GM12864 (cell line): ENCODE measurements around the gene NR4A2.

Source experiments
- DNase-seq: peaks from one replicate; pipeline ENCODE4 v3.0.0-alpha.2; 2011; ENCODE audit warnings: low read depth
- H3K4me3 ChIP-seq: 2 replicates; pipeline ENCODE4 v1.5.1; 2011; ENCODE audit warnings: mild to moderate bottlenecking, low read depth, low read length, control low read depth
- TF ChIP-seq, protein P1 (sequence below): IDR thresholded peaks from 2 replicates; pipeline ENCODE4 v1.5.1; 2011; ENCODE audit warnings: low read depth, mild to moderate bottlenecking, moderate library complexity, low read length, control low read depth, inconsistent platforms; ENCODE audit errors: missing control alignments

NR4A2 gene

DNA sequence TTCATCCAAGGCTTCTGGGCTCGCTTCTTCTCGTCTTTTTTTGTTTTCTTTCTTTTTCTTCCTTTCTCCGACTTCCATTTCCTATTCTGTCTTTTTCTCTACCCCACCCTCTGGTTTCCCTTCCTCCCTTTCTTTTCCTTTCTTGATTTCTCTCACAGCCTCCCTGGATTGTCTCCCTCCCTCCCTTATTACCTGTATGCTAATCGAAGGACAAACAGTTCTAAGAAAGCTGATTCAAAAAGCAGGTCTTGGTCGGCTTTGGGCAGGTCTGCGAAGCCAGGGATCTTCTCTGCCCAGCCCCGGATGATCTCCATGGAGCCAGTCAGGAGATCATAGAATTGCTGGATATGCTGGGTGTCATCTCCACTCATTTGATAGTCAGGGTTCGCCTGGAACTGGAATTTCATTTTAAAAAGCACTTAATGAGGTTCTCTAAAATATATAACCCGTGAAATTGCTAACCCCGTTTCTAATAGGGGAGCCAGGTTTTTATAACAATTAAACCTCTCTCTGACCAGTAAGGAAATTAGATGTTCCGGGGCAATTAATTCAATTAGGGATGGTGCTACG lies 5.9 kb downstream of the NR4A2 start:
- H3K4me3 ChIP-seq = no peak overlapping the region
- TF ChIP-seq, protein P1, sequence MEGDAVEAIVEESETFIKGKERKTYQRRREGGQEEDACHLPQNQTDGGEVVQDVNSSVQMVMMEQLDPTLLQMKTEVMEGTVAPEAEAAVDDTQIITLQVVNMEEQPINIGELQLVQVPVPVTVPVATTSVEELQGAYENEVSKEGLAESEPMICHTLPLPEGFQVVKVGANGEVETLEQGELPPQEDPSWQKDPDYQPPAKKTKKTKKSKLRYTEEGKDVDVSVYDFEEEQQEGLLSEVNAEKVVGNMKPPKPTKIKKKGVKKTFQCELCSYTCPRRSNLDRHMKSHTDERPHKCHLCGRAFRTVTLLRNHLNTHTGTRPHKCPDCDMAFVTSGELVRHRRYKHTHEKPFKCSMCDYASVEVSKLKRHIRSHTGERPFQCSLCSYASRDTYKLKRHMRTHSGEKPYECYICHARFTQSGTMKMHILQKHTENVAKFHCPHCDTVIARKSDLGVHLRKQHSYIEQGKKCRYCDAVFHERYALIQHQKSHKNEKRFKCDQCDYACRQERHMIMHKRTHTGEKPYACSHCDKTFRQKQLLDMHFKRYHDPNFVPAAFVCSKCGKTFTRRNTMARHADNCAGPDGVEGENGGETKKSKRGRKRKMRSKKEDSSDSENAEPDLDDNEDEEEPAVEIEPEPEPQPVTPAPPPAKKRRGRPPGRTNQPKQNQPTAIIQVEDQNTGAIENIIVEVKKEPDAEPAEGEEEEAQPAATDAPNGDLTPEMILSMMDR = no peak
- no peak for DNase-seq

DNA sequence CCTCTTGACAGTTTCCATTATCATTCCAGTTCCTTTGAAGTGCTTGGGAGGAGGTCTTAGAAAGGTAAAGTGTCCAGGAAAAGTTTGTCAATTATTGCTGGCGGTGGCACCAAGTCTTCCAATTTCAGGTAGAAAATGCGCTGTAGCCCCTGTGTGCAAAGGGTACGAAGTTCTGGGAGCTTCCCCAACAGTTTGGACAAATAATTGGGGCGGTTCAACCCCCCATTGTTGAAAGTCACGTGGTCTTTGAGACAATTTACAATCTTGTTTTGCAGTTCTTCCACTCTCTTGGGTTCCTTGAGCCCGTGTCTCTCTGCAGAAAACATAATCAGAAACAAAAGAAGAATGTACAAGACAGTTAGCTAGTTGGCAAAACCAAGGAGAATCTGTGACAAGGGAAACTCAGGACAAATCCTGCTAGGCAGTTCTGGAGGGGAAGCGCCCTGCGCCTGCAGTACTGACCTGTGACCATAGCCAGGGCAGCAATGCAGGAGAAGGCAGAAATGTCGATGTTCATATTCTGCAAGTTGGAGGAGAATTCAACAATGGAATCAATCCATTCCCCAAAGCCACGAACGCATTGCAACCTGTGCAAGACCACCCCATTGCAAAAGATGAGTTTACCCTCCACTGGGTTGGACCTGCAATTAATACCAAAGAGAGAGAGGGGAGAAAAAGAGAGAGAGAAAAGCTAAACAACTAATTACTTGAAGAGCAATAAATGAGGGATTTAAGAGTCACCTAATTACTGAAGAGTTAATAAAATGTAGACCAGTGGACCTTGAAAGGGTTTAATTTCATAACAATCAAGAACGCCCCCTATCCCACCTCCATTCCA lies 6.6 kb downstream of the NR4A2 start:
- H3K4me3 ChIP-seq = no peak overlapping the region
- TF ChIP-seq, protein P1 = no peak
- no peak for DNase-seq

DNA sequence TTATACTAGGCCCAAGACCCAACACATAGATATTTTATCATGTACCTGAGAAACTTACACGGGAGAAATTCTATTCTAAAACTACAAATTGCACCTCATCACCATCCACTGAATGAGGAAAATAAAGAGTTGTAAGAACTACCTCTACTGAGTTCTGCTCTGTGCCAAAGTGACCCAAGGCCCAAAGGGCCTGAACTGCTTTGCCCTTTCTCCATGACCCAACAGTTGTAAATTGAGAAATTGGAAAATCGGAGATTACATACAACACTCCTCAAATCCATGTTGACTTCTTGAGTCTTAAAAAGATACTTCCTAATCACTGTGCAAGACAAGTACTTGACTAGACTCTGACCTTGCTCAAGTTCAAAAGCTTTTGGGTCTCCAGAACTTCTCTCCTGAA lies 8.8 kb downstream of the NR4A2 start:
- no peak for DNase-seq
- H3K4me3 ChIP-seq = no peak overlapping the region
- TF ChIP-seq, protein P1 = no peak

DNA sequence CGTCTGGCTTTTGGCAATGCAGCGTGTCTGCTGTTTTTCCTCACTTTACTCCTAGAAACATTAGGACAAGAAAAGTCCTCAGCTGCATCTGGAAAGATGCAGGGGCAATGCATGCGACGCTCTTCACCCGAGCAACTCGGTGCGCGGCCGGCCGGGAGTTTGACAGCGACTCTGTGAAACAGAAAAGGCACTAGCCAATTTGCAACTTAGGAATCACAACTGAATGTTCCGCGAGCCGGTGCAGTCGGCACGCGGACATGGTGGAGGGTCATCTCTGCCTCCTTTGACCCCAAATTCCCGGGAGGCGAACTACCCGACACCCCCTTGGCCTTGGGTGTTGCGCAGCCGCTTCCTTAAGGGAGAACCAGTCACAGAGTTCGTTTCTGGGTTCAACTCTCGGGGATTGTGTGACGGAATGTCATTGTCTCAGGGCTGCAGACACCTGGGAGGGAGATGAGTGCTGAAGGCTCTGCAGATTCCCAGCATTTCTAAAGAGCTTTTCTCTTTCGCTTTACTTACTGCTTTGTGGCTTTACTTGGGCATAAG lies 9.8 kb downstream of the NR4A2 start:
- H3K4me3 ChIP-seq = no peak overlapping the region
- no peak for DNase-seq
- TF ChIP-seq, protein P1 = no peak

DNA sequence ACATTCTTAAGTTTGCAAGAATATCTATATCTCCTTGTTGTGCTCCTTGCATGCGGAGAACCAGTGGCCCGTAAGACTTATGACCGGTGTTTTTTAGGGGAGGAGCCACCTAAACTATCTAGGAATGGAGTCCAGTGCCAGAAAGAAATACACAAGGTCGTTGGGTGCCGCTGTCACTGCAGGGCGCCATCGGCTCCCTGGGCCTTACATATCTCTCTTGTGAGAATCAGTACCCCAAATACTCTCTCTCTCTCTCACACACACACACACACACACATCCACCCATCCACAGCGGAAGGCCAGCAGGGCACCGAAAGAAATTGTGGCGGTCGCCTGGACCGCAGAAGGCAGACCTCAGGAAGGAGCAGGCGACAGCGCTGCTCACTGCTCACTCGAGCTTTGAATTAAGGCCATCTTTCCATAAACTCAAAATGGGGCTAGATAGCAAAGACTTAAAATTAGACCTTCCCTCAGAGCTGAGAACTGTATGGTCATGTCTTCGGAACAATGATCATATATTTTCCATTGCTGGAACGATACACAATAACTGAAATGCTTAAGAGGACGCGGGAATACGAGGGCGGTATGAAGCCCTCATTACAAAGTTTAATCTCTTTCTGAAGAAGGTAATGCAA lies 10.4 kb downstream of the NR4A2 start:
- no peak for DNase-seq
- no peak overlapping the region for H3K4me3 ChIP-seq
- TF ChIP-seq, protein P1 = no peak

DNA sequence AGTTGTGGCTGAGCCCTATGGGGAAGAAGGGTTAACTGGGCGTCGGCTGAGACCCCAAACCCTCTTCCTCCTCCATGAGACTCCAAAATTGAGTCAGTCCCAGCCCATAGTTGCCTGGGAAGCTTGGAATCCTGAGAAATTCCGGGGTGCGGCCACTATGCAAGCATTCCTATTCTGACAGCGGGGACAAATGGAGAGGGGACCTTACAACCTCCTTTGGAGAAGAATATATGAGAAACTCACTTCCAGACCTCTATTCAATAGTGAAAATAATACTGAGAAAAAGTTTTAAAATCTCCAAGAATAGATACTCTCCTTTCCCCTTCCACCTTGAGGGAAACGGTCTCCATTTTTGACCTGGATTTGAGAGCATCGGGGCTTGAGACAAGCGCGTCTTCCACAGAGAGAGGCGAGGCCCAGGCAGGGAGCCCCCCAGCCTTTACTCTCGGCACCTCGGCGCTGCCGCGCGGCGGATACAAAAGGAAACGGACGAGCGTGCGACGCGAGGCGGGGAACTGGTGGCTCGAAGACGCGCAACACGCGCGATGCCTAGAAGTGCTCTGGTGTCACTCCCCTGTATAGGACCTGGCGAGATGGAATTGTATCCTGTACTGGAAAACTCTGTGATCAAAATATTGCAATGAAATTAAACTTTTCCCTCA lies 11.1 kb downstream of the NR4A2 start:
- TF ChIP-seq, protein P1 = no peak
- 0 out of 2 replicates have a peak overlapping the region, but pooled peaks have one; percentile 16 for H3K4me3 ChIP-seq
- no peak for DNase-seq
